A549 (cell line): Measurements from ENCODE around the gene LARP1B.

Experiments
- BHLHE40 ChIP-seq: IDR thresholded peaks from 2 replicates; pipeline ENCODE4 v1.6.1; 2012; ENCODE audit warnings: low read depth, low read length, inconsistent platforms
- CEBPB ChIP-seq, 2 experiments: fragments of >200 bp in 1 of 2; sonication (Bioruptor Twin) in 1 of 2; formaldehyde crosslinking in 1 of 2; IDR thresholded peaks; 2 replicates each; pipeline ENCODE4 v1.6.1; 2012 to 2016
- CTCF ChIP-seq: fragments of >200 bp; sonication (Bioruptor Twin); formaldehyde crosslinking; IDR thresholded peaks from 3 replicates; pipeline ENCODE4 v1.5.1; 2016
- MAFK ChIP-seq: fragments of 450-650 bp; IDR thresholded peaks from 2 replicates; pipeline ENCODE4 v1.6.1; 2014; ENCODE audit not compliant: partially characterized antibody
- MYC ChIP-seq: IDR thresholded peaks from 2 replicates; pipeline ENCODE4 v1.6.1; 2012; ENCODE audit warnings: mild to moderate bottlenecking, inconsistent platforms, low read length, improper control_type of control experiment, borderline replicate concordance
- RCOR1 ChIP-seq: fragments of 150-350 bp; IDR thresholded peaks from 2 replicates; pipeline ENCODE4 v1.6.1; 2014; ENCODE audit warnings: antibody characterized with exemption, low read length, low read depth
- TP53 ChIP-seq: fragments of 250-450 bp; sonication (Bioruptor Pico); IDR thresholded peaks from 2 replicates; pipeline ENCODE4 v1.5.0; 2021; ENCODE audit warnings: mild to moderate bottlenecking, moderate library complexity
- TF ChIP-seq, protein P1 (sequence below): fragments of 200-600 bp; sonication (generic); IDR thresholded peaks from 2 replicates; pipeline ENCODE4 v1.6.1; 2016; ENCODE audit warnings: antibody characterized with exemption, mild to moderate bottlenecking, moderate library complexity
- TF ChIP-seq, protein P2 (sequence below): fragments of 250-450 bp; sonication (Bioruptor Pico); IDR thresholded peaks from 2 replicates; pipeline ENCODE4 v1.5.0; 2021; ENCODE audit warnings: mild to moderate bottlenecking, moderate library complexity, borderline replicate concordance

- TF ChIP-seq, protein P1, sequence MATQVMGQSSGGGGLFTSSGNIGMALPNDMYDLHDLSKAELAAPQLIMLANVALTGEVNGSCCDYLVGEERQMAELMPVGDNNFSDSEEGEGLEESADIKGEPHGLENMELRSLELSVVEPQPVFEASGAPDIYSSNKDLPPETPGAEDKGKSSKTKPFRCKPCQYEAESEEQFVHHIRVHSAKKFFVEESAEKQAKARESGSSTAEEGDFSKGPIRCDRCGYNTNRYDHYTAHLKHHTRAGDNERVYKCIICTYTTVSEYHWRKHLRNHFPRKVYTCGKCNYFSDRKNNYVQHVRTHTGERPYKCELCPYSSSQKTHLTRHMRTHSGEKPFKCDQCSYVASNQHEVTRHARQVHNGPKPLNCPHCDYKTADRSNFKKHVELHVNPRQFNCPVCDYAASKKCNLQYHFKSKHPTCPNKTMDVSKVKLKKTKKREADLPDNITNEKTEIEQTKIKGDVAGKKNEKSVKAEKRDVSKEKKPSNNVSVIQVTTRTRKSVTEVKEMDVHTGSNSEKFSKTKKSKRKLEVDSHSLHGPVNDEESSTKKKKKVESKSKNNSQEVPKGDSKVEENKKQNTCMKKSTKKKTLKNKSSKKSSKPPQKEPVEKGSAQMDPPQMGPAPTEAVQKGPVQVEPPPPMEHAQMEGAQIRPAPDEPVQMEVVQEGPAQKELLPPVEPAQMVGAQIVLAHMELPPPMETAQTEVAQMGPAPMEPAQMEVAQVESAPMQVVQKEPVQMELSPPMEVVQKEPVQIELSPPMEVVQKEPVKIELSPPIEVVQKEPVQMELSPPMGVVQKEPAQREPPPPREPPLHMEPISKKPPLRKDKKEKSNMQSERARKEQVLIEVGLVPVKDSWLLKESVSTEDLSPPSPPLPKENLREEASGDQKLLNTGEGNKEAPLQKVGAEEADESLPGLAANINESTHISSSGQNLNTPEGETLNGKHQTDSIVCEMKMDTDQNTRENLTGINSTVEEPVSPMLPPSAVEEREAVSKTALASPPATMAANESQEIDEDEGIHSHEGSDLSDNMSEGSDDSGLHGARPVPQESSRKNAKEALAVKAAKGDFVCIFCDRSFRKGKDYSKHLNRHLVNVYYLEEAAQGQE = no peak
- TF ChIP-seq MYC (no peak), BHLHE40 (no peak), CTCF (no peak), MAFK (no peak), TP53 (CRISPR knock-in tag) (no peak), CEBPB (IDR thresholded peaks at IDR 0.05) (no peak), RCOR1 (no peak)
- TF ChIP-seq, protein P2, sequence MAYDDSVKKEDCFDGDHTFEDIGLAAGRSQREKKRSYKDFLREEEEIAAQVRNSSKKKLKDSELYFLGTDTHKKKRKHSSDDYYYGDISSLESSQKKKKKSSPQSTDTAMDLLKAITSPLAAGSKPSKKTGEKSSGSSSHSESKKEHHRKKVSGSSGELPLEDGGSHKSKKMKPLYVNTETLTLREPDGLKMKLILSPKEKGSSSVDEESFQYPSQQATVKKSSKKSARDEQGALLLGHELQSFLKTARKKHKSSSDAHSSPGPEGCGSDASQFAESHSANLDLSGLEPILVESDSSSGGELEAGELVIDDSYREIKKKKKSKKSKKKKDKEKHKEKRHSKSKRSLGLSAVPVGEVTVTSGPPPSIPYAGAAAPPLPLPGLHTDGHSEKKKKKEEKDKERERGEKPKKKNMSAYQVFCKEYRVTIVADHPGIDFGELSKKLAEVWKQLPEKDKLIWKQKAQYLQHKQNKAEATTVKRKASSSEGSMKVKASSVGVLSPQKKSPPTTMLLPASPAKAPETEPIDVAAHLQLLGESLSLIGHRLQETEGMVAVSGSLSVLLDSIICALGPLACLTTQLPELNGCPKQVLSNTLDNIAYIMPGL = no peak
These were observed 97.8 kb downstream of the LARP1B start for GRCh38 chr4:128158894-128159293.
